H7 (cell line): ENCODE measurements around the gene MSMO1. TPM values are rescaled to one million over a fixed set of nuclear protein-coding genes. Genes with fewer than 3 reads are reported as not detected.
A peak's percentile ranks its signal among the peaks of the same experiment; 100 is the strongest.
"Not testable (repeated sequence)": the region's sequence is repeated elsewhere in the genome, so short reads cannot be mapped to it uniquely, and the experiment has no call there.

Source experiments
- DNase-seq: peaks from one replicate; pipeline ENCODE4 v3.0.0; 2012
- H3K27me3 ChIP-seq: 2 replicates; pipeline ENCODE4 v1.6.0; 2011; ENCODE audit warnings: mild to moderate bottlenecking, low read length; ENCODE audit not compliant: control insufficient read depth, insufficient read depth
- H3K36me3 ChIP-seq: replicated peaks from 2 replicates; pipeline ENCODE4 v1.5.1; 2011; ENCODE audit warnings: low read length; ENCODE audit not compliant: control insufficient read depth, insufficient read depth
- H3K4me3 ChIP-seq: 2 replicates; pipeline ENCODE4 v1.5.1; 2011; ENCODE audit warnings: low read depth, mild to moderate bottlenecking, control low read depth, low read length, moderate library complexity; ENCODE audit not compliant: insufficient read depth
- total RNA-seq: library from RNA; depleted of rRNA; stranded (reverse); fragments of >200 nt; shearing (Covaris generic); gene quantifications from 2 replicates; pipeline ENCODE4 v1.2.3, GENCODE V29; 2014; rRNA removed

MSMO1 gene
- 217 and 280 TPM in 2 replicates for total RNA-seq

DNA sequence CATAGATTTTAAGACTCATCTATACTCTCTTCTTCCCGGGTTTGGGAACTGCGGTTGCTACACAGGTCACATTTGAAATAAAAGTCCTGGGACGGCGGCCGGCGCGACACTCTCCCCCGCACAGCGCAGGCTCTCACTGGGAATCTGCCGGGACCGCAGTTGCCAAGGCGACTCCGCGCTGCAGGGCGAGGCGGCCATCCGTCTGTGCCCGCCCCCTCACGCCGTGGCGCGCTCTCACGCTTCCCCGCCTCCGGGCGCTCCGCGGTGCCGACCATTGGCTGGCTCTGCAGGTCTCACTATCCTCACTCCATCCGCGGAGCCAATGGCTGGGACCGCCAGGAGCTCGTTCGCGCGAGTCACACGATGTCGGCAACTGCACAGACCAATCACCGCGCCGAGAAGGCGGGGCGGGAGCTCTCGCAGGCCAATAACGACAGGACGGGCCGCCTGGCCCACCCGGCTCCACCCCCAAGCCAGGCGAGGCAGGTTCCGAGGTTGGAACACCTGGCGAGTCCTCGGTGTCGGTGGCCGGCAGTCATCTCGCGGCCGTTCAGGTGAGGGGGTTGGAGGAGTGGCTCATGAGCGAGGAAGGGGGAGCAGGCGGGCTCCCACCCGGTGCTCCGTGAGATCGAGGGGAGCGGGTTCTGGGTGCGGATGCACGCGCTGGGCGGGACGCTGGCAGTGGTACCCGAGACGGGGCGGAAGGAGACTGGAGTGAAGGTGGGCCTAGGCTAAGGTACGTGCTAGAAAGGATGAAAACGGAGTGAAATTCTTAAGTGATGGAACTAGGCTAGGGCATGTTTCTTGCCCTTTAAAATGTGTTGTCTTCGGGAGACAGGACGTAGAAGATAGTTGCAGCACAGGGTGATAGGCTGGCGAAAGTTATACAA lies at the start of gene MSMO1:
TSS of gene MSMO1 (plus strand) at position 459 of the 890 bp plus-strand sequence. CDS start 5,702 bp downstream, outside the sequence.
- DNase-seq = peak; percentile 93
- peaks cover 9% of the 10 kb centered on the region for H3K36me3 ChIP-seq
- H3K4me3 ChIP-seq = peak within 1 kb of the TSS; percentile 84
- no peaks in the 10 kb centered on the region for H3K27me3 ChIP-seq

DNA sequence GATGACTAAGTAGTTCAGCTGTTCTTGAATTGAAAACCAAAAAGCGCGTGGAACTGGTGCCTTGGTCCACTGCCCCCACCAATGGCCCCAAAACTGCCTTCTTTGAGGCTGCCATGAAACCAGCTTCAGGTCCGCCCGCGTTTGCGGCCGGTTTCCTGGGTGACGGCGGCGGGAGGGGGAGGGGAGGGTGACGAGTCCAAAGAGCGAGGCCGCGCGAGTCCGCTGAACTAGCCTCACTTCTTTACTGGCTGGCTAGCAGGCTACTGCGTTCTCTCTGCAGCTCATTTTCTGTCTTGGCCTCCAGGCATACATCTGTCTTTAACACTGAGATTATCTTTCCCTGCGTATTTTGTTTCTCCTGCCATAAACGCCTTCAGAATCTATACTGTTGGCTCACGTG lies 47.9 kb upstream of the MSMO1 start:
- H3K27me3 ChIP-seq = not testable (repeated sequence)

DNA sequence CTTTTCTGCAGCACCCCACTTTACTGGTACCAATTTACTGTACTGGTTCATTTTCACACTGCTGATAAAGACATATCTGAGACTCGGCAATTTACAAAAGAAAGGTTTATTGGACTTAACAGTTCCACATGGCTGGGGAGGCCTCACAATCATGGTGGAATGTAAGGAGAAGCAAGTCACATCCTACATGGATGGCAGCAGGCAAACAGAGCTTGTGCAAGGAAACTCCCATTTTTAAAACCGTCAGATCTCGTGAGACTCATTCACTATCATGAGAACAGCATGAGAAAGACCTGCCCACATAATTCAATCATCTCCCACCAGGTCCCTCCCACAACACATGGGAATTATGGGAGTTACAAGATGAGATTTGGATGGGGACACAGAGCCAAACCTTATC lies 42.8 kb upstream of the MSMO1 start:
- not testable (repeated sequence) for H3K27me3 ChIP-seq, H3K36me3 ChIP-seq, H3K4me3 ChIP-seq, DNase-seq

More for the DNA sequence above, 47.9 kb upstream of the MSMO1 start:
- not testable (repeated sequence) for H3K36me3 ChIP-seq, H3K4me3 ChIP-seq, DNase-seq

DNA sequence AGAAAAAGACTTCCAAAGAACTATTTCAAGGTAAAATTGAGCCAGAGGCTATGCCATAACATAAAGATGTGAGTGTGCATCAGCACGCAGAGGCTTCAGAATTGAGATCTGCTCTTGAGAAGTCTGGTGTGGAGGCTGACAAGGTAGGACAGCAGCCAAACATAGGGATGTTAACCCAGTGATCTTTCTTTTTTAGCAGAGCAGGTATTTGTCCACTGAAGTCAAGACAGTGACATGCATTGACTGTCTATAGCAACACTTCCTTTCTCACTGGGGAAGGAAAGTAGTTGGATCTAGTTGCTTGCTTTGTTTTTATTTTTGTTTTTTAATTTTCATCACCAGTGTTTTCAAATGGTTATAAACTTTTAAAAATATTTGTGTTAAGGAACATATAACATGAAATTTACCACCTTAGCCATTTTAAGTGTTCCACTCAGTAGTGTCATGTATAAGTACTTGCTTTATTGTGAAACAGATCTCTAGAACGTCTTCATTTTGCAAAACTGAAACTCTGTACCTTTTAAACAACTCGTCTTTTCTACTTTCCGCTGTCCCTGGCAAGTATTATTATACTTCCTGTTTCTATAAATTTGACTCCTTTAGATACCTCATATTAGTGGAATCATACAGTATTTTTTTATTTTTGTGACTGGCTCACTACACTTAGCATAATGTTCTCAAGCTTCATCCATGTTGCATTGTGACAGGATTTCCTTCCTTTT lies 40.7 kb upstream of the MSMO1 start:
- H3K4me3 ChIP-seq, H3K27me3 ChIP-seq, H3K36me3 ChIP-seq, DNase-seq: not testable (repeated sequence)

DNA sequence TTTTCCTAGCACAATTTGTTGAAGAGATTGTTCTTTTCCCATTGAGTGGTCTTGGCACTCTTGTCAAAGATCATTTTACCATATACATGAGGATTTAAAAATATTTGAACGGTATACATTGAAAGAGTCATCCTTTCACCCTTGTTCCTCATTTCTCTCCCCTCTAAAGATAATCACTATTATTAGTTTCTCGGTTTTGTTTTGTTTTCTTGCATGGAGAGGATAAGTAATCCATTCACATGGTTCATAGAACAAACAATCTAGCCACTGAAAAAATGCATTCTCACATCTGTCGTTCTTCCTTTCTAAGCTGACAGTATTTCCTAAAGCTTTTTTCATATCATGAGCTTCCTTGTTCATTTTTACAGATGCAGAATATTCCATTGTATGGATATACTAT lies 39.2 kb upstream of the MSMO1 start:
- Histone ChIP-seq H3K4me3 (no peak overlapping the region), H3K27me3 (no peaks in the 10 kb centered on the region)
- DNase-seq = no peak

DNA sequence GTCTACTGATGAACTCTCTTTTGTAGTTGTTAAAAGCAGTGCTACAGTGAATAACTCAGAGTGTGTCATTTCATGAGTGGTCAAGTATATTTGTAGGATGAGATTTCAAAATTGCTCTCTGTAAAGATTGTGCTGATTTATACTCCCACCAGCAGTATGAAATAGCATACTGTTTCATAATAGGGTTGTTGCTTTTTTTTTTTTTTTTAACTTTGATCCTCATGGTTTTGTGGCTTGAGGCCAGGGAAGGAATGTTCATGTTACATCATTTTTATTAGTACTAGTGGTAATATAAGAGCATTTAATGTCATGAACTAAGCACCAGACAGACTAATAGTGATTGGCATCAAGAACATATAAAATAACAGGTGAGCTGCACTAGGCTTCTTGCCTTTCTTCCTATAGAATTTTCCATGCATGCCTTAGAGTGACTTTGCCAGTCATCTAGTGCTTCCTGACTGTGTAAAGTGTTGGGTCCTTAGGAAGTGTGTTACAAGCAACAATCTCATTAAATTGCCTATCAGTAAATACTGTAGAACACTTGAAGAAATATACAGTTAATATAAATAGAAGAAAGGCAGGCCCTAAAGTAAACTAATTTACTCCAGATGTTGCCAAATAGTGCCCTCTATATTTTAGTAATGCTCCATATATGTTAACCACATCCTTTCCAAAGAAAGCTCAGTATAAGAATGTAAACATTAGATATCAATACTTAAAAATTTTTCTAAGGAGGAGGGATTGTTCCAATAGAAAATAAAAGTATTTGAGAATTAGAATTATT lies 38.6 kb upstream of the MSMO1 start:
- Histone ChIP-seq H3K4me3 (no peak overlapping the region), H3K27me3 (no peaks in the 10 kb centered on the region), H3K36me3 (no peaks in the 10 kb centered on the region)
- no peak for DNase-seq

More for the DNA sequence above, 39.2 kb upstream of the MSMO1 start:
- no peaks in the 10 kb centered on the region for H3K36me3 ChIP-seq

DNA sequence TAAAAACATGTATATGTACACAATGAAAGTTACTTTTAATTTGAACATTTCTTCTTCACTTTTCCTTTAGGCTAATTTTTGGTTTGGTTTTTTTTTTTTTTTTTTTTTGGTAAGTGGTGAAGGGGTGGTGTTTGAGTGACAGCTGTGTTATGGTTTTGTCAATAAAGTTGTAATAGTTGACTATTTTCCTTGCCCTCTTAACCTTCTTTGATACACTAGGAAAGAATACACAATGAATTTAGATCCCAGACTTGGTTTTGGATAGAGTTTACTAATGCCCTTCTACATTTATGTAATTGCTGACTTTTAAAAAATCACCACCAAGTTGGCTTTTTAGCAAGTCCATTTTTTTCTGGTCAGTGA lies 38.1 kb upstream of the MSMO1 start:
- H3K36me3 ChIP-seq = no peaks in the 10 kb centered on the region
- DNase-seq = no peak
- no peak overlapping the region for H3K4me3 ChIP-seq
- no peaks in the 10 kb centered on the region for H3K27me3 ChIP-seq

DNA sequence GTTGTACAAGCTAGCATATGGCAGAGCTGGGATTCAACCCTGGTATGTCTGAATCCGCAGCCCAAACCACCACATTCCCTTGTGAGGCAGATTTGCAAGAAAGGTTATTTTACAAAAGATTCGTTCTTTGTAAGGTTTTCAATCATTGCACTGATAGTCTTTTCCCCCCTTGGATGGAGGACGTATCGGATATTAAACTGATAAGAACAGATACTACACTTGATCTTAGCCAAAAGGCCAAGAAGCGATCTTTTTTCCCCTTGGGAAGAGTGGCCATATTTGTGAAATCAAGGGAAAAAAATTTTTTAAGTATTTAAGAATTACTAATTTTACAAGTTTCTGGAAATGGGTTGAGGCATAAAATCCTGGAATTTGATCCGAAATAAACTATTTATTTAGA lies 34.4 kb upstream of the MSMO1 start:
- no peaks in the 10 kb centered on the region for H3K27me3 ChIP-seq
- no peak overlapping the region for H3K4me3 ChIP-seq
- no peak for DNase-seq
- peaks cover 3% of the 10 kb centered on the region for H3K36me3 ChIP-seq

DNA sequence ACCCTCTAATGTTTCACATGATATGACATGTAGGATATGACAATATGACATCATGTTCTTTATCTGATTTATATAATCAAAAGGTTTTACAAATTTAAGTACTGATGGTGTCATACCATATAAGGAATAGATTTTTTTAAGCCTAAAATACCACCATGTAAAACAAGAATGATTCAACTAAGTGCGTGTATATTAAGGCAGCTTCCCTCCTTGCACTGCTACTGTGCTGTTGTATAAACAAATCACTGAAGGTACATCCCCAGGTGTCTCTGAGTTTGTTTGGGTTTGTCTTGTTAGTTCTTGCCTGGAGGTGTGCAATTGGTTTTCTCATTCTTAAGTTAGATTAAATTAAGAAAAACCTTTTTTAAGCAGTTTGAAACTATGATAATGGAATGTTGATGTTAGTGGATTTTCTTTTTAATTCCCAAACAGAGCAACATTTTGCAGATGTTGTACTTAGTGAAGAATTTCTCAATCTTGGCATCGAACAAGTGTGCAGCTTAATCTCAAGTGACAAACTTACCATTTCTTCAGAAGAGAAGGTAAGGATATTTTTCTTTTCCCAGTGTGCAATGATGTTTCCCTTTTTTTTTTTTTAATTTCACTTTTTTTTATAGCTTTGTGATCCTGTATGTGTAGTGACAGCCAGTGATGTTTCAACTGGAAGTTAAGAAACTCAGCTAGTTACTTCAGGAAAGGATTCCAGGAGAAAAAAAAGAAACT lies 33.4 kb upstream of the MSMO1 start:
- Histone ChIP-seq H3K36me3 (peaks cover 3% of the 10 kb centered on the region), H3K4me3 (no peak overlapping the region), H3K27me3 (no peaks in the 10 kb centered on the region)
- no peak for DNase-seq

DNA sequence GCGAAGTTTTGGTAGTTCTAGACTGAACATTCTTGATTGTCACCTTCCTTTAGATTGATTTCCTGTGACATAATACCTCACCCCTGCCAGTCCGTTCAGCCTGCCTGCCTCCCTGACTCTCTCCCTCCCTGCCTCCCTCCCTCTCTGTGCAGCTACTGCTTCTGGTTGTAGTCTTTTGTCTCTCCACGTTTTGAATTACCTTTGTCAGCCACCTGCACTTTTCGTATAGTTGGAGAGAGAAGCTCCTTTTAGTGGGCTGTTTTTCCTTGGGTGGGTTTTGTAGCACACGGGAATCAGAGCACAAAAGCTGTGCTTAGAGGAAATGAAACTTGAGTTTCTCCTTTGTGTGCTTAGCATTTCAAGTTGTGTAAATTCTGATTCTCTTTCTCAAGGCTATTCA lies 32.6 kb upstream of the MSMO1 start:
- Histone ChIP-seq H3K4me3 (no peak overlapping the region), H3K27me3 (no peaks in the 10 kb centered on the region), H3K36me3 (peaks cover 3% of the 10 kb centered on the region)
- DNase-seq = no peak

DNA sequence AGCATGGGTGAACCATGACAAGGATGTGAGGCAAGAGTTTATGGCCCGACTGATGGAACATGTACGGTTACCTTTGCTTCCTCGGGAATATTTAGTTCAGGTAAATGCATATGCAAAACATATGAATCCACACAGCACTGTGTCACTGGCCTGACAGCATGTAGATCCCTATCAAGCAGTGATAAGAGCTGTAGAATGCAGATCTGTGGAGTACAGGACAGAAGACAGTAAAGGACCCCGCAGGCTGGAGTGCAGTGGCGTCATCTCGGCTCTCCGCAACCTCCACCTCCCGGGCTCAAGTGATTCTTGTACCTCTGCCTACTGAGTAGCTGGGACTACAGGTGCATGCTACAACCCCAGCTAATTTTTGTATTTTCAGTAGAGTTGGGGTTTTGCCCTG lies 29.8 kb upstream of the MSMO1 start:
- H3K4me3 ChIP-seq = no peak overlapping the region
- peaks cover 3% of the 10 kb centered on the region for H3K36me3 ChIP-seq
- no peaks in the 10 kb centered on the region for H3K27me3 ChIP-seq
- no peak for DNase-seq

DNA sequence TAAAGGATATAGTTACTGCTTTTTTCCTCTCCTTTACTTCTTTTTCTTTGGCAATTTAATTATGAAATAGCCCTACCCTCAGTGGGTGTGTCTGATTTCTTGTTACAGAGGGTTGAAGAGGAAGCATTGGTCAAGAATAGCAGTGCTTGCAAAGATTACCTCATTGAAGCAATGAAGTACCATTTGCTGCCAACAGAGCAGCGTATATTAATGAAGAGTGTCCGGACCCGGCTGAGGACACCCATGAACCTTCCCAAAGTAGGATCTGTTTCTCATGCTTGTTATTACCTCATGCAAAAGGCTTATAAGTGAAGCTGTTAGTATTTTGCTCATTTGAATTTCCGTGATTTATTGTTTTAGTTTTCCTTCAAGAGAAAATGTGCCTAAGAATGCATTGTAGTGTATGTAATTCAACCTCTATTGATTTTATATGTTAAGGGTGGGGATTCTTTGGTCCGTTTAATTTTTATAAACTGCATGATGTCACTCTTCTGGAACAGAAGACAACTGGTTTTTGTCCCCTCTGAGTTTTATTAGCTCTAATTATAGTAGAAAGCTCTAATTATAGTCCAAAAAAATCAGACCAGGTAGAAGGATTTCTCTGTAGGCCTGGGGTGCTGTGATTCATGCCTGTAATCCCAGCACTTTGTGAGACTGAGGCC lies 27.9 kb upstream of the MSMO1 start:
- DNase-seq = no peak
- H3K36me3 ChIP-seq = peaks cover 3% of the 10 kb centered on the region
- no peak overlapping the region for H3K4me3 ChIP-seq
- no peaks in the 10 kb centered on the region for H3K27me3 ChIP-seq

DNA sequence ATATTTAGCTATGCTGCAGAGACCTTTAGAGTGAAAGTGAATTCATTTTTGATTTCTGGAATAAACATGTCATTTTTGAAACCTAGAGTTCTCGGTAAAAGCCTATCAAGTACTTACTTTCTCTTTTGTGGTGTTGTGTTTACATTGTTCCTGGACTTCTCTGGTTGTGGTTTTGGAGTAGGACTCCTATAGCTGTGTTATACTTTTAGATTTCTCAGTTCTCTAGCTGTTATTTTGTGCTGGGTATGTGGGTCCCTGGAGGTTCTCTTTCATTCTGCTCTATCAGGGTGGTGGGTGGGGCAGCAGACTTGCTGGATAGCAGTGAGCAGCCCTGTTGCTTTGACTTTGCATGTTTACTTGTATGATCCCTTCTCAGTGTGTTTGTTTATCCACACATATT lies 25.6 kb upstream of the MSMO1 start:
- Histone ChIP-seq H3K27me3 (no peaks in the 10 kb centered on the region), H3K4me3 (no peak overlapping the region), H3K36me3 (peaks cover 3% of the 10 kb centered on the region)
- no peak for DNase-seq

DNA sequence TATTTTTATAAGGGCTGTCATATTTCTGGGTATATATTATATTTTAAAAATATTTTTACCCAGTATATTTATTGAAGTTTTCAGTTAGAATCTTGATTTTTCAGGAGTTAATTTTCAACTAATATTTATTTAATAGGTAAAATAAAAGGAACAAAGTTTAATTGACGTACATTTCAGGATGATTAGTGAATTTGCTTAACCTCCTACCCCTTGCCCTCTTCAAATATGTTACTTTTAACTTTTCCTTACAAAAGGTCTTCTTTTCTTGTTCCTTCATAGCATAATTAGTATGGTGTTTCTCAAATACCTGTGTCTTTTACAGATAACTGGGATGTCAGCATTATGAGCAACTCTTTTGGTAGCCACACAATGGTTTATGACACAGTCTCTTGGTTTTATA lies 24.8 kb upstream of the MSMO1 start:
- peaks cover under 1% of the 10 kb centered on the region for H3K36me3 ChIP-seq
- no peak for DNase-seq
- H3K27me3 ChIP-seq = no peaks in the 10 kb centered on the region
- no peak overlapping the region for H3K4me3 ChIP-seq
